ENCODE measurements around the gene DDX55. TPM values are rescaled to one million over a fixed set of nuclear protein-coding genes. Genes with fewer than 3 reads are reported as not detected.

DDX55 gene
- total and polyA plus RNA-seq, 2 of the 4 experiments (the other 2 are of a cell fraction), result 13.3 to 18.7 TPM

DNA sequence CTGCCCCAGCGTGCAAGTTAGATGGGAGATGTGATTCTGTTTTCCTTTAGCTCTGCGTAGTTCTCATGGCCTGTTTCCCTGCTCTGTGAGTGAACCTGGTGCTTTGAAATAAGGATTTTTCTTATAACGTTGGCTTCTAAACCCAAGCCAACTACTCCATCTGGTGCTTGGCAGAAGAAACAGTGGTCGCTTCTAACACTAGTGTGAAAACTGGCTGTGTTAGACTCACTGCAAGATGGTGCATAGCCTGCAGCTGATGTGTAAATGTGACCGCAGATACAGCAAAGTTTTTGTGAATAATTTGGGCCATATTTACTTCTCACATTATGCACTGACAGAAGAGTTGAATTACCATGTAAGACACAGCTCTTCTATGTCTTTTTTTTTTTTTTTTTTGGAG, 44.0 kb downstream of the DDX55 start:
- no CpG with 5 or more reads among the region's 5 CpGs for WGBS, 2 experiments (ENCODE audit: extremely low coverage in 2 of 2, insufficient read length in 1 of 2)
- in situ Hi-C loops (cut with MboI; ENCODE audit: low sequenced_read_pairs), result no loop called here
- Histone ChIP-seq H3K4ac (ENCODE audit: low read depth, low read length) (no peak overlapping the region), H2AK5ac (ENCODE audit: low read depth, low read length) (no peak overlapping the region), H3K4me2 (ENCODE audit: low read depth, low read length) (no peak overlapping the region), H3K18ac (ENCODE audit: low read depth, low read length) (no peak overlapping the region), H3K9ac (ENCODE audit: low read depth, low read length) (no peak overlapping the region), H2BK20ac (ENCODE audit: low read depth, low read length) (no peak overlapping the region), H2AK9ac (replicated peaks; ENCODE audit: low read depth, low read length, poor library complexity) (no peak overlapping the region), H3K36me3 (ENCODE audit: control insufficient read depth, insufficient read depth, low read length) (peaks cover 41% of the 10 kb centered on the region), H3K27ac (ENCODE audit: insufficient read depth, low read length) (no peak overlapping the region), H2AFZ (replicated peaks; ENCODE audit: low read length, poor library complexity) (no peak overlapping the region), H3K9me3 (ENCODE audit: control insufficient read depth, insufficient read depth, low read length) (no peaks in the 10 kb centered on the region), H2BK15ac (ENCODE audit: low read depth, low read length) (no peak overlapping the region), H4K20me1 (ENCODE audit: insufficient read depth, low read length) (no peaks in the 10 kb centered on the region), H4K5ac (ENCODE audit: low read depth, low read length) (no peak overlapping the region), H4K91ac (ENCODE audit: insufficient read depth, low read depth, low read length) (no peak overlapping the region), H3K4me3 (ENCODE audit: insufficient read depth, low read depth, low read length) (no peak overlapping the region), H2BK120ac (ENCODE audit: low read depth, low read length) (no peak overlapping the region), H3K56ac (ENCODE audit: extremely low read depth, insufficient read depth, low read length) (no peak overlapping the region), H4K8ac (ENCODE audit: low read depth in 2 of 2, low read length in 2 of 2) (no peak overlapping the region), H3K4me1 (ENCODE audit: control insufficient read depth, insufficient read depth, low read length) (no peaks in the 10 kb centered on the region), H3K27me3 (ENCODE audit: control insufficient read depth, insufficient read depth, low read length) (no peaks in the 10 kb centered on the region), H3K79me1 (ENCODE audit: low read depth in 1 of 2, low read length in 2 of 2) (peaks cover 7 to 8% of the 10 kb centered on the region in 2 experiments; a peak in 2 of 4 replicates), H3K23ac (ENCODE audit: low read depth, low read length) (no peak overlapping the region), H3K14ac (replicated peaks; ENCODE audit: low read depth, low read length) (no peak overlapping the region), H3K9me1 (ENCODE audit: insufficient read depth, low read length) (no peaks in the 10 kb centered on the region), H2BK5ac (ENCODE audit: low read depth, low read length, poor library complexity, severe bottlenecking) (no peak overlapping the region)
- ChIA-PET POLR2A (ENCODE audit: unreplicated experiment) (interaction anchor here (0.6 kb wide), 1 partner anchor 41 kb away, joined by 4 read pairs; no protein-coding TSS in a partner anchor), CTCF (no interaction called here)
- no TSS peak for BruUV-seq (replicated peaks)
- DNase-seq, result no peak
- no peak for ATAC-seq (ENCODE audit: low read depth)
- dilution Hi-C loops (cut with HindIII; ENCODE audit: low sequenced_read_pairs, unreplicated experiment), result no loop called here
- TF ChIP-seq MXI1 (IDR thresholded peaks at IDR 0.05; ENCODE audit: borderline replicate concordance, low read depth, low read length), result no peak
- TF ChIP-seq RCOR1 (IDR thresholded peaks at IDR 0.05; ENCODE audit: insufficient replicate concordance, low read length), result no peak
- no peak for TF ChIP-seq CHD1 (IDR thresholded peaks at IDR 0.05; ENCODE audit: low read depth, low read length)
- TF ChIP-seq ELK1 (IDR thresholded peaks at IDR 0.05; ENCODE audit: borderline replicate concordance, low read depth, low read length), result no peak
- intact Hi-C loops (cut with micrococcal nuclease), result no loop called here

All from IMR-90 (cell line).